GM06990 (cell line): Measurements from ENCODE around the gene MRC1.

ENCODE experiments used
- DNase-seq: peaks from one replicate; pipeline ENCODE4 v3.0.0-alpha.2; 2011; ENCODE audit not compliant: insufficient read length; ENCODE audit errors: extremely low read depth
- H3K27me3 ChIP-seq: replicated peaks from 2 replicates; pipeline ENCODE4 v1.6.0; 2011; ENCODE audit warnings: low read length; ENCODE audit not compliant: control insufficient read depth, insufficient read depth
- H3K36me3 ChIP-seq: 2 replicates; pipeline ENCODE4 v1.5.1; 2011; ENCODE audit warnings: low read length; ENCODE audit not compliant: control insufficient read depth, insufficient read depth
- H3K4me3 ChIP-seq: replicated peaks from 2 replicates; pipeline ENCODE4 v1.5.1; 2011; ENCODE audit warnings: low read depth, mild to moderate bottlenecking, control low read depth, low read length
- CTCF ChIP-seq: IDR thresholded peaks from 2 replicates; pipeline ENCODE4 v1.5.1; 2011; ENCODE audit warnings: low read length, control low read depth, mild to moderate bottlenecking, inconsistent platforms; ENCODE audit not compliant: insufficient read depth, poor library complexity, severe bottlenecking

MRC1 gene

GRCh38 chr10:17880601-17881000 is 71.5 kb downstream of the MRC1 start:
- H3K4me3 ChIP-seq, result no peak overlapping the region
- DNase-seq, result no peak
- H3K36me3 ChIP-seq, result no peaks in the 10 kb centered on the region
- TF ChIP-seq CTCF, result no peak
- H3K27me3 ChIP-seq, result no peaks in the 10 kb centered on the region

- Histone ChIP-seq H3K4me3 (no peak overlapping the region), H3K36me3 (no peaks in the 10 kb centered on the region), H3K27me3 (no peaks in the 10 kb centered on the region)
- no peak for TF ChIP-seq CTCF
- DNase-seq, result no peak
These were observed 73.4 kb downstream of the MRC1 start for GRCh38 chr10:17882557-17882956.

GRCh38 chr10:17883621-17884020 is 74.5 kb downstream of the MRC1 start:
- Histone ChIP-seq H3K4me3 (no peak overlapping the region), H3K36me3 (no peaks in the 10 kb centered on the region), H3K27me3 (no peaks in the 10 kb centered on the region)
- TF ChIP-seq CTCF, result no peak
- no peak for DNase-seq

GRCh38 chr10:17888189-17888588 is 79.0 kb downstream of the MRC1 start:
- H3K36me3 ChIP-seq, result no peaks in the 10 kb centered on the region
- no peak for DNase-seq

GRCh38 chr10:17891435-17891834 is 82.3 kb downstream of the MRC1 start:
- TF ChIP-seq CTCF, result no peak
- no peak for DNase-seq
- Histone ChIP-seq H3K36me3 (no peaks in the 10 kb centered on the region), H3K27me3 (no peaks in the 10 kb centered on the region), H3K4me3 (no peak overlapping the region)

More at GRCh38 chr10:17888189-17888588, 79.0 kb downstream of the MRC1 start:
- TF ChIP-seq CTCF, result no peak
- Histone ChIP-seq H3K27me3 (no peaks in the 10 kb centered on the region), H3K4me3 (no peak overlapping the region)

GRCh38 chr10:17904564-17904963 is 95.4 kb downstream of the MRC1 start:
- no peak for DNase-seq
- Histone ChIP-seq H3K4me3 (no peak overlapping the region), H3K36me3 (no peaks in the 10 kb centered on the region), H3K27me3 (no peaks in the 10 kb centered on the region)
- TF ChIP-seq CTCF, result no peak
